Stimulated activated CD4-positive, alpha-beta T cell treated with anti-CD3 and anti-CD28 coated beads, TNF-alpha, amount 100 ng/mL, for 24 hours (primary cell): Measurements from ENCODE around the gene ASB12.

Source experiments
- DNase-seq, 3 experiments: peaks; one replicate each; pipeline ENCODE4 v3.0.0-alpha.2; 2020; ENCODE audit warnings: low read depth in 3 of 3

ASB12 gene

GRCh38 chrX:64186974-64187761 is 43.2 kb downstream of the ASB12 start:
- DNase-seq = no peak

- no peak for DNase-seq
Observed at GRCh38 chrX:64184396-64184795, 46.0 kb downstream of the ASB12 start.

- DNase-seq = no peak
Observed at GRCh38 chrX:64182208-64182607, 48.2 kb downstream of the ASB12 start.

- no peak for DNase-seq
Observed at GRCh38 chrX:64176876-64177275, 53.5 kb downstream of the ASB12 start.
